HEK293T (cell line): ENCODE data around the gene AQP2.

ENCODE experiments used
- ARNT ChIP-seq: fragments of 450-650 bp; IDR thresholded peaks from 2 replicates; pipeline ENCODE4 v1.6.1; 2017; ENCODE audit warnings: mild to moderate bottlenecking
- CTBP1 ChIP-seq: fragments of 450-650 bp; IDR thresholded peaks from 2 replicates; pipeline ENCODE4 v1.6.1; 2016; ENCODE audit warnings: borderline replicate concordance
- ELF4 ChIP-seq: fragments of 450-650 bp; IDR thresholded peaks from 2 replicates; pipeline ENCODE4 v1.6.1; 2017; ENCODE audit warnings: antibody characterized with exemption
- FOXK2 ChIP-seq: fragments of 450-650 bp; IDR thresholded peaks from 2 replicates; pipeline ENCODE4 v1.6.1; 2016; ENCODE audit warnings: mild to moderate bottlenecking
- FOXM1 ChIP-seq: fragments of 450-650 bp; IDR thresholded peaks from 2 replicates; pipeline ENCODE4 v1.6.1; 2017; ENCODE audit warnings: mild to moderate bottlenecking, borderline replicate concordance
- HDGF ChIP-seq: fragments of 450-650 bp; IDR thresholded peaks from 2 replicates; pipeline ENCODE4 v1.6.1; 2017; ENCODE audit warnings: antibody characterized with exemption, borderline replicate concordance
- L3MBTL2 ChIP-seq: fragments of 450-650 bp; conservative IDR thresholded peaks from 2 replicates; pipeline ENCODE4 v1.6.1; 2016; ENCODE audit warnings: mild to moderate bottlenecking
- LEF1 ChIP-seq: fragments of 450-650 bp; IDR thresholded peaks from 2 replicates; pipeline ENCODE4 v1.6.1; 2017; ENCODE audit warnings: mild to moderate bottlenecking, borderline replicate concordance
- SP1 ChIP-seq: fragments of 450-650 bp; IDR thresholded peaks from 2 replicates; pipeline ENCODE4 v1.6.1; 2017
- TF ChIP-seq, protein P1 (sequence below): fragments of 450-650 bp; IDR thresholded peaks from 2 replicates; pipeline ENCODE4 v1.6.1; 2016

DNA sequence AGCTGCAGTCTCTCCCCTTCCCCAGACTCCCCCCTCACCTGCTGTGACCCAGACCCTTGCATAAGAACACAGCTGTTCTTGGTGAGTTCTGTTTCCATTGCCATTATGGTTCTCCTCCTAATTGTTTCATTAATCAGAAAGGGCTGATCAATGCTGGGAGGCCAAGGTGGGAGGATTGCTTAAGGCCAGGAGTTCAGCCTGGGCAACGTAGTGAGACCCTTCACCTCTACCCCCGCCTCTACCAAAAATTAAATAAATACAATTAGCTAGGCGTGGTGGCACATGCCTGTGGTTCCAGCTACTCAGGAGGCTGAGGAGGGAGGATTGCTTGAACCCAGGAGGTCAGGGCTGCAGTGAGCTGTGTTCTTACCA, 29.6 kb upstream of the AQP2 start:
- TF ChIP-seq FOXM1 (no peak), L3MBTL2 (no peak), FOXK2 (no peak), SP1 (no peak), ELF4 (no peak), ARNT (no peak), CTBP1 (no peak), LEF1 (no peak), HDGF (no peak)
- TF ChIP-seq, protein P1, sequence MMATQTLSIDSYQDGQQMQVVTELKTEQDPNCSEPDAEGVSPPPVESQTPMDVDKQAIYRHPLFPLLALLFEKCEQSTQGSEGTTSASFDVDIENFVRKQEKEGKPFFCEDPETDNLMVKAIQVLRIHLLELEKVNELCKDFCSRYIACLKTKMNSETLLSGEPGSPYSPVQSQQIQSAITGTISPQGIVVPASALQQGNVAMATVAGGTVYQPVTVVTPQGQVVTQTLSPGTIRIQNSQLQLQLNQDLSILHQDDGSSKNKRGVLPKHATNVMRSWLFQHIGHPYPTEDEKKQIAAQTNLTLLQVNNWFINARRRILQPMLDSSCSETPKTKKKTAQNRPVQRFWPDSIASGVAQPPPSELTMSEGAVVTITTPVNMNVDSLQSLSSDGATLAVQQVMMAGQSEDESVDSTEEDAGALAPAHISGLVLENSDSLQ, result no peak
